GM10847 (cell line): ENCODE measurements around the gene ATP9A.

ENCODE experiments used
- POLR2A ChIP-seq: IDR thresholded peaks from 2 replicates; pipeline ENCODE4 v1.6.1; 2011; ENCODE audit not compliant: insufficient read length; ENCODE audit errors: extremely low read depth

Gene ATP9A

DNA sequence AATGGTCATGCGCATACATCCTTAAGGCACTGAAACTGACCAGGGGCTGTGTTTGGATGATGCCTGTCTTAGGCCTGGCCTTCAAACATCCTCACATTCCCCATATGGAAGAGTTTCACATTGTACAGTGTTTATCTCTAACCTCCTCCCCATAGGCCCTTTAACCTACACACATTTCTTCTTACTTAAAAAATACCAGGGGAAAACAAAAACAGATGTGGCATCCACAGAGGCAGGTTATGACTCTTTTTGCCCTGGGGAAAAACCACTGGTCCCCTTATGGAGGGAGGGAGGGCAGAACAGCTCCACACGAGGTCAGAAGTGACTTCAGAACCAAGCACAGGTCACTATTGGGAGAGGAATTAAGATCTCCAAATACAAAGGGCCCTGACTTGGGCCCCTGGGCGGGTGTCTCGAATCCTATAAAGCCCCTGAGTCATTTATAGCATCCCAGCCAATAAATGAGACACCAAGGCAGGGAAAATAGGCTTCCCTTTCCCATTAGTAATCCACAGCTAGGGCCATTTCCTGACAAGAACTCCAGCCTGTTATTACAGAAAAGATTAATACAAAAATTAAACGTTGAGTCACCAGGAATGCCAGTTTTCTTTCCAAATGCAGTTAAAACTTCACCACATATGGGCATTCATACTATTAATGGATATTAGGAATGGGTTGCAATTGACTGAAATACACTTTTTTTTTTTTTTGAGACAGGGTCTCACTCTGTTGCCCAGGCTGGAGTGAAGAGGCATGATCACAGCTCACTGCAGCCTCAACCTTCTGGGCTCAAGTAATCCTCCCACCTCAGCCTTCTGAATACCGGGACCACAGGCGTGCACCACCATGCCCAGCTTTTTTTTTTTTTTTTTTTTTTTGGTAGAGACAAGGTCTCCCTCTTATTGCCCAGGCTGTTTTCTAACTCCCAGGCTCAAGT lies 107.2 kb downstream of the ATP9A start:
- no peak for TF ChIP-seq POLR2A

GRCh38 chr20:51659491-51660050 lies 108.6 kb downstream of the ATP9A start:
- TF ChIP-seq POLR2A, result no peak

GRCh38 chr20:51656726-51657260 lies 111.4 kb downstream of the ATP9A start:
- no peak for TF ChIP-seq POLR2A

GRCh38 chr20:51654495-51654894 lies 113.7 kb downstream of the ATP9A start:
- TF ChIP-seq POLR2A, result no peak

DNA sequence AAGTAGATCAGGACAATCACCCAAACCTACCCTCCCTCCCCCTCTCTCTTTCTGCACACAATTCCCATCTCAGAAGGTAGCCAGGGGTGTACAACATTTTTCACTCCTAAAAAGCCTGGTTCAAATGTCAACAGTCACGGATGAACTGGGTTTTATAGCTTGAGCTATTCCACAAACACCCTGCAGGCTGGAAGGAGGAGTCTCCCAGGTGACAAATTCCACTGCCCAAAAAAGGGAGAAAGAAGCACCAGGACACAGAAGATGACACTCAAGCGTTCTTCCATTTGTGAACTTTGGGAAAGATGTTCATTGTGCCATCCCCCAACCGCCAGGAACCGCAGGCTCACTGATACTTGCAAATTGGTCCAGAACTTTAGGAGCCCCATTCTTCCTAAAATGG lies 114.1 kb downstream of the ATP9A start:
- TF ChIP-seq POLR2A, result no peak

DNA sequence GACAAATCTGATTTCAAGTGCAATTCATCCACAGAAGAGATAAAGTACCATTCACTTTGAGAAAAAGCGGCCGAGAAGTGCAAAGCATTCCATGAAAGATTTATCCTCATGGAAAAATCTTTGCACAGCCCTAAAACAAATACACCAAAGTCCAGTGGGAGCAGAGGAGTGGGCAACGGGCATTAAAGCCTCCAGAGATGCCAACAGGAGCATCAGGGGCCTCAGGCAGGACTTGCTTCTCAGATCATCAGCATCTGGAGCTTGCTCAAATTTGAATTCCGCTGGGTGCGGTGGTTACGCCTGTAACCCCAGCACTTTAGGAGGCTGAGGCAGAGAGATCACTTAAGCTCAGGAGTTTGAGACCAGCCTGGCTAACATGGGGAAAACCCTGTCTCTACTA lies 115.0 kb downstream of the ATP9A start:
- TF ChIP-seq POLR2A, result no peak

- TF ChIP-seq POLR2A, result no peak
Measured at GRCh38 chr20:51651921-51652549, 116.2 kb downstream of the ATP9A start.

- no peak for TF ChIP-seq POLR2A
Measured at GRCh38 chr20:51650685-51651134, 117.5 kb downstream of the ATP9A start.

DNA sequence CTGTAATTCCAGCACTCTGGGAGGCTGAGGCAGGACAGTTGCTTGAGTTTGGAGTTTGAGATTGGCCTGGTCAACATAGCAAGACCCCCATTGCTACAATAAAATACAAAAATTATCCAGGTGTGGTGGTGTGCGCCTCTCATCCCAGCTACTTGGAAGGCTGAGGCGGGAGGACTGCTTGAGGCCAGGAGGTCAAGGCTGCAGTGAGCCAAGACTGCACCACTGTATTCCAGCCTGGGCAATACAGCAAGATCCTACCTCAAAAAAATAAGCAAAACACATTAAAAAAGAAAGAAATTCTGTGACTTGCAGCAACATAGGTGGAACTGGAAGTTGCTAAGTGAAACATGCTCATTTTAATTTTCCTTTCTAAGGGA lies 119.6 kb downstream of the ATP9A start:
- no peak for TF ChIP-seq POLR2A

DNA sequence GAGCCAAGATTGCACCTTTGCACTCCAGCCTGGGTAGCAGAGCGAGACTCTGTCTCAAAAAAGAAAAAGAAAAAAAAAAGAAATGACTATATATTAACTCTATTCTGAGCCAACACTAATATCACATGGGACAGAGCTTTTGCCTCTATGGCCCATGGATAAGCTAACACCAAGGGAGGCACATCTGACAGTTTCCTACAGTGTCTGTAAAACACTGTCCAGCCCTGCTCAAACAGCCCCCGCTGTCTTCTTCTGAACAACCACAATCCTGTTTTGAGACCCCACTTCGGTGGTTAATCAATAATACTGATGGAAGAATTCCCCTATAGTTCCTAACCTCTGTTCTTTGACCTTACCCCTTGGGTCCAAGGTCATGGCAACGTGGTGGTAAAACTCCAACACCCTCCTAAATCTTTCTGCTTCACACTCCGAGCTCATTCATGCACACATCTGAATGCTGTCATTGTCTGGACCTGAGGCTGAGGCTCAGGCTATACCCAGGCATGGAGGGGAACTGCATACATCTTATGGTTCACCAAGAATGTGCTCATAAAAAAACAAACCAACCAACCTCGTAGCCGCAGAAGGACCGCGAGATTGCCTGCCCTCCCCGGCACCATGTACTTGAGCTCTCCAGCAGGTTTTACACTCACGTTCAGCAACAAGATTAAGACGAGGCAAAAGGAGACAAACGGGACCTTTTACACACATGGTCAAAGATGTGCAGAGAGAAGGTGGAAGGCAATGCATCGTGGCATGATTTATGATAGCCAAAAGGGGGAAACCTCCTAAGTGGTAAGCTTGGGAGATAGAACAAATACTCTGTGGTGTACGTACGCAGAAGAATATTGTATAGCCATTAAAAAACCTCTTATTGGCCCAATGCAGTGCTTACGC lies 120.3 kb downstream of the ATP9A start:
- TF ChIP-seq POLR2A, result no peak

DNA sequence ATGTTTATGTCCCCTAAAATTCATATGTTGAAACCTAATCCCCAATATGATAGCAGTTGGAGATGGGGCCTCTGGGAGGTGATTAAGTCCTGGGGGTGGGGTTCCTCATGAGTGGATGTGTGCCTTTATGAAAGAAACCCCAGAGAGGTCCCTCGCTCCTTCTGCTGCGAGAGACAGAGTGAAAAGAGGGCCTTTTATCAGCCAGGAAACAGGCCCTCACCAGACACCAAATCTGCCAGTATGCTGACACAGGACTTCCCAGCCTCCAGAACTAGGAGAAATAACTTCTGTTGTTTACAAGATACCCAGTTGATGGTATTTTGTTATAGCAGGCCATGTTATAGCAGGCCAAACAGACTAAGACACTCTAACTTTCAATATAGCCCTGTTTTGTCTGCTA lies 124.8 kb downstream of the ATP9A start:
- no peak for TF ChIP-seq POLR2A

DNA sequence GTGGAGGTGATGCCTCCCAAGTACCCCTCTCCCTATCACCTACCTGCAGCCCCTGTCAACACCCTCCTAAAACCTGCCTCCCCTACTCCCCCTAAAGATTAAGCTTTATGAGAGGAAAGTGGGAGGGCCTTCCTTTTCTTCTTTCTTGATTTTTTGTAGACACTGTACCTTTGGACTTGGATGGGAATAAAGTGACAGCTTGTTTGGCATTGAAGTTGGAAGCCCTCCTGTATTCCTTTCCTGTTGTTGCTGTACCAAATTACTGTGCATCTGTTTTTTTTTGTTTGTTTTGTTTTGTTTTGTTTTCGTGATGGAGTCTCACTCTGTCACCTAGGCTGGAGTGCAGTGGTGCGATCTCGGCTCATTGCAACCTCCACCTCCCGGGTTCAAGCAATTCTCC lies 126.3 kb downstream of the ATP9A start:
- no peak for TF ChIP-seq POLR2A

GRCh38 chr20:51640743-51641142 lies 127.4 kb downstream of the ATP9A start:
- TF ChIP-seq POLR2A, result no peak

- no peak for TF ChIP-seq POLR2A
Measured at GRCh38 chr20:51639206-51639832, 128.9 kb downstream of the ATP9A start.
